Measurements from ENCODE around the gene METTL8. TPM values are rescaled to one million over a fixed set of nuclear protein-coding genes. Genes with fewer than 3 reads are reported as not detected.

The METTL8 gene
- total and polyA plus RNA-seq, 2 of the 13 experiments (the other 11 are each of a cell fraction or from before 2014, with no cell fraction given), result 18.6 to 68.2 TPM

DNA sequence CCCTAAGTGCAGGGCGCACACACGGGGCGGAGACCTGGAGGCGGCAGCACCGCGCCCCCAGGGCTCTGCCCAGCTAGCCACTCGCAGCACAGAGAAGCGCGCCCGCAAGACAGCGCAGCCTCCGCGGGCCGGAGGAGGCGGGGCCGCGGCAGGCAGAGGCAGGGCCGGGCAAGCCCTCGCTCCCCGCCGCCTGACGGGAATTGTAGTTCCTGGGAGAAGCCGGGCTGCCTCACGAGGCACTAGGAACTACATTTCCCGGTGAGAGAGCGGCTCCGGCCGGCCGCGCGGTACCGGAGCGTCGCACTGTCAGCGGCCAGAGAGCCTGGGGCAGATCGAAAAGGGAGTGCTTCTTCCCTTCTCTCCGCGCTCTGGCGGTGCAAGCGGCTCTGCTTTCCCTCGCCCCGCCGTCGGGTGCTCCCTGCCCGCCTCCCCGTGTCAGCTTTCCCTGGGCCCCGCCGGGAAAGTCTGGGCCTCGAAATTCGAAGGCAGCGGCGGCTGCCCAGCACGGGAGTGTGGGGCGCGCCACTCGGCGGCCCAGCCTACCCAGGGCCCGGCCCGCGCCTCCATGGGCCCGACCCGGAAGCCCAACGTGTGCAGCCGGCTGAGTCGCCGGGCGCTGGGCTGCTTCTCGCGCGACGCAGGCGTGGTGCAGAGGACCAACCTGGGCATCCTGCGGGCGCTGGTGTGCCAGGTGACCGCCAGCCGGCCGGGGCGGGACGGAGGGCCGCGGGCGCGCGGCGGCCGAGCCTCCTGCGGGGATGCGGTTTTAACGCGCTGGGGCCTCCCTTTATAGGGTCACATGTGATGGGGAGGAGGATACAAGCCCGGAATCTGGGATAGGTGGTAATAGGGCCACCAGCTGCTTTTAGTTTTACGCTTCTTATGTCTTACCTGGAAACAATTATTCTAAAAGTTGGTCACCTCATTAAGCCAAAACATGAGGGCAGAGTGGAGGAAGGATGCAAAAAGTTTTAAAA, 511 bp upstream of the METTL8 start, which contains the start of gene DCAF17:
DCAF17 (plus strand) TSS at position 214 of the 977 bp plus-strand sequence; CDS start at position 566, 352 bp downstream.
- peak within 1 kb of the TSS; percentile 87 for H3K27ac ChIP-seq (ENCODE audit: extremely low read length, insufficient read depth, low read length)
- intact Hi-C loops (cut with micrococcal nuclease; ENCODE audit: unreplicated experiment), result loop anchor here (1.0 to 5.0 kb wide), 2 partner anchors 272 to 461 kb away; partner anchors contain the start of gene TLK1
- ATAC-seq, result peak; percentile 97
- peaks cover 72% of the 10 kb centered on the region for H3K79me2 ChIP-seq (ENCODE audit: insufficient read depth, low read length)
- no peaks in the 10 kb centered on the region for H4K20me1 ChIP-seq (ENCODE audit: insufficient read depth, low read length)
- H3K4me1 ChIP-seq (ENCODE audit: insufficient read depth, low read length), result peaks cover 72% of the 10 kb centered on the region
- peak within 1 kb of the TSS; percentile 97 for H3K9ac ChIP-seq (ENCODE audit: insufficient read depth, low read depth, low read length)
- H3K4me2 ChIP-seq (ENCODE audit: low read depth, low read length), result peak within 1 kb of the TSS; percentile 99
- H3K4me3 ChIP-seq (replicated peaks in 1 of 3; ENCODE audit: insufficient read depth in 1 of 3, low read depth in 2 of 3, low read length in 3 of 3), result peak within 1 kb of the TSS; percentile 78 to 90 (median 88)
- H3K9me3 ChIP-seq (ENCODE audit: low read length), result no peaks in the 10 kb centered on the region
- DNase-seq (ENCODE audit: low spot score), result peak; percentile 97
- peaks cover 1 to 23% of the 10 kb centered on the region in 2 experiments; a peak in 4 of 5 replicates for H3K36me3 ChIP-seq (replicated peaks in 1 of 2; ENCODE audit: control insufficient read depth in 1 of 2, insufficient read depth in 2 of 2, low read length in 2 of 2)
- no peaks in the 10 kb centered on the region; a peak in 1 of 5 replicates for H3K27me3 ChIP-seq (ENCODE audit: control insufficient read depth in 1 of 2, insufficient read depth in 2 of 2, low read length in 2 of 2)
- 2% methylated on average over 66 of the region's 92 CpGs for WGBS (ENCODE audit: low lambda C conversion rate)
- in situ Hi-C loops (cut with HindIII; ENCODE audit: extremely low pct_ligation_motif_present, low pct_unique_long_range_greater_than_20kb), result no loop called here
- peak within 1 kb of the TSS; percentile 50 for H2AFZ ChIP-seq (ENCODE audit: low read length)
- no peak for FAIRE-seq
- ChIA-PET CTCF (ENCODE audit: low intra/inter-chr PET ratio, low total read pairs) (no interaction called here), POLR2A (interaction anchor here (0.6 to 4.2 kb wide), 21 partner anchors 8 to 722 kb away, joined by 3 to 21 read pairs (median 4); partner anchors contain the start of gene GORASP2)
- no TSS peak for BruUV-seq (replicated peaks)
- TF ChIP-seq MBD4 (IDR thresholded peaks at IDR 0.05; ENCODE audit: borderline replicate concordance, low read length) (0 out of 2 replicates have a peak, but pooled peaks have one; percentile 53), ZNF577 (CRISPR knock-in tag; IDR thresholded peaks at IDR 0.05; ENCODE audit: borderline replicate concordance, low read depth) (peak; percentile 25; the same call in 1 of the 2 replicates), MAFK (conservative IDR thresholded peaks at IDR 0.05 in 1 of 2, IDR thresholded peaks at IDR 0.05 in 1 of 2; ENCODE audit: low read length in 2 of 2) (no peak), ZNF430 (CRISPR knock-in tag; IDR thresholded peaks at IDR 0.05) (peak; percentile 82; the same call in 1 of the 2 replicates), ZC3H13 (CRISPR knock-in tag; IDR thresholded peaks at IDR 0.05) (no peak; the same call in 1 of the 2 replicates), ATAD3A (CRISPR knock-in tag; IDR thresholded peaks at IDR 0.05) (no peak), ZFP36L1 (CRISPR knock-in tag; IDR thresholded peaks at IDR 0.05) (no peak; the same call in 1 of the 2 replicates), ZNF530 (CRISPR knock-in tag; IDR thresholded peaks at IDR 0.05; ENCODE audit: low read depth) (no peak)
- TF ChIP-seq, protein P1, sequence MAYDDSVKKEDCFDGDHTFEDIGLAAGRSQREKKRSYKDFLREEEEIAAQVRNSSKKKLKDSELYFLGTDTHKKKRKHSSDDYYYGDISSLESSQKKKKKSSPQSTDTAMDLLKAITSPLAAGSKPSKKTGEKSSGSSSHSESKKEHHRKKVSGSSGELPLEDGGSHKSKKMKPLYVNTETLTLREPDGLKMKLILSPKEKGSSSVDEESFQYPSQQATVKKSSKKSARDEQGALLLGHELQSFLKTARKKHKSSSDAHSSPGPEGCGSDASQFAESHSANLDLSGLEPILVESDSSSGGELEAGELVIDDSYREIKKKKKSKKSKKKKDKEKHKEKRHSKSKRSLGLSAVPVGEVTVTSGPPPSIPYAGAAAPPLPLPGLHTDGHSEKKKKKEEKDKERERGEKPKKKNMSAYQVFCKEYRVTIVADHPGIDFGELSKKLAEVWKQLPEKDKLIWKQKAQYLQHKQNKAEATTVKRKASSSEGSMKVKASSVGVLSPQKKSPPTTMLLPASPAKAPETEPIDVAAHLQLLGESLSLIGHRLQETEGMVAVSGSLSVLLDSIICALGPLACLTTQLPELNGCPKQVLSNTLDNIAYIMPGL (CRISPR knock-in tag; IDR thresholded peaks at IDR 0.05; ENCODE audit: borderline replicate concordance in 1 of 2, low read depth in 1 of 2), result peak; percentile 64 to 91; a peak in 3 of 4 replicates
- TF ChIP-seq, protein P2, sequence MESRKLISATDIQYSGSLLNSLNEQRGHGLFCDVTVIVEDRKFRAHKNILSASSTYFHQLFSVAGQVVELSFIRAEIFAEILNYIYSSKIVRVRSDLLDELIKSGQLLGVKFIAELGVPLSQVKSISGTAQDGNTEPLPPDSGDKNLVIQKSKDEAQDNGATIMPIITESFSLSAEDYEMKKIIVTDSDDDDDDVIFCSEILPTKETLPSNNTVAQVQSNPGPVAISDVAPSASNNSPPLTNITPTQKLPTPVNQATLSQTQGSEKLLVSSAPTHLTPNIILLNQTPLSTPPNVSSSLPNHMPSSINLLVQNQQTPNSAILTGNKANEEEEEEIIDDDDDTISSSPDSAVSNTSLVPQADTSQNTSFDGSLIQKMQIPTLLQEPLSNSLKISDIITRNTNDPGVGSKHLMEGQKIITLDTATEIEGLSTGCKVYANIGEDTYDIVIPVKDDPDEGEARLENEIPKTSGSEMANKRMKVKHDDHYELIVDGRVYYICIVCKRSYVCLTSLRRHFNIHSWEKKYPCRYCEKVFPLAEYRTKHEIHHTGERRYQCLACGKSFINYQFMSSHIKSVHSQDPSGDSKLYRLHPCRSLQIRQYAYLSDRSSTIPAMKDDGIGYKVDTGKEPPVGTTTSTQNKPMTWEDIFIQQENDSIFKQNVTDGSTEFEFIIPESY (CRISPR knock-in tag; IDR thresholded peaks at IDR 0.05), result no peak
- TF ChIP-seq, protein P3, sequence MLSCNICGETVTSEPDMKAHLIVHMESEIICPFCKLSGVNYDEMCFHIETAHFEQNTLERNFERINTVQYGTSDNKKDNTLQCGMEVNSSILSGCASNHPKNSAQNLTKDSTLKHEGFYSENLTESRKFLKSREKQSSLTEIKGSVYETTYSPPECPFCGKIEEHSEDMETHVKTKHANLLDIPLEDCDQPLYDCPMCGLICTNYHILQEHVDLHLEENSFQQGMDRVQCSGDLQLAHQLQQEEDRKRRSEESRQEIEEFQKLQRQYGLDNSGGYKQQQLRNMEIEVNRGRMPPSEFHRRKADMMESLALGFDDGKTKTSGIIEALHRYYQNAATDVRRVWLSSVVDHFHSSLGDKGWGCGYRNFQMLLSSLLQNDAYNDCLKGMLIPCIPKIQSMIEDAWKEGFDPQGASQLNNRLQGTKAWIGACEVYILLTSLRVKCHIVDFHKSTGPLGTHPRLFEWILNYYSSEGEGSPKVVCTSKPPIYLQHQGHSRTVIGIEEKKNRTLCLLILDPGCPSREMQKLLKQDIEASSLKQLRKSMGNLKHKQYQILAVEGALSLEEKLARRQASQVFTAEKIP (CRISPR knock-in tag; IDR thresholded peaks at IDR 0.05; ENCODE audit: borderline replicate concordance), result no peak
- TF ChIP-seq, protein P4, sequence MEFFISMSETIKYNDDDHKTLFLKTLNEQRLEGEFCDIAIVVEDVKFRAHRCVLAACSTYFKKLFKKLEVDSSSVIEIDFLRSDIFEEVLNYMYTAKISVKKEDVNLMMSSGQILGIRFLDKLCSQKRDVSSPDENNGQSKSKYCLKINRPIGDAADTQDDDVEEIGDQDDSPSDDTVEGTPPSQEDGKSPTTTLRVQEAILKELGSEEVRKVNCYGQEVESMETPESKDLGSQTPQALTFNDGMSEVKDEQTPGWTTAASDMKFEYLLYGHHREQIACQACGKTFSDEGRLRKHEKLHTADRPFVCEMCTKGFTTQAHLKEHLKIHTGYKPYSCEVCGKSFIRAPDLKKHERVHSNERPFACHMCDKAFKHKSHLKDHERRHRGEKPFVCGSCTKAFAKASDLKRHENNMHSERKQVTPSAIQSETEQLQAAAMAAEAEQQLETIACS (CRISPR knock-in tag; IDR thresholded peaks at IDR 0.05), result peak; percentile 77

Measured in HepG2 (cell line).